Endothelial cell of umbilical vein (primary cell): Measurements from ENCODE around the gene ZBTB21.

Experiments used
- EZH2 ChIP-seq: IDR thresholded peaks from 2 replicates; pipeline ENCODE4 v1.6.1; 2012; ENCODE audit warnings: borderline replicate concordance, low read depth, mild to moderate bottlenecking, moderate library complexity, low read length, inconsistent platforms; ENCODE audit not compliant: severe bottlenecking
- JUN ChIP-seq: IDR thresholded peaks from 2 replicates; pipeline ENCODE4 v1.6.1; 2011; ENCODE audit warnings: borderline replicate concordance, low read depth; ENCODE audit not compliant: insufficient read length, insufficient read depth
- TF ChIP-seq, protein P1 (sequence below), 2 donors: IDR thresholded peaks; 1 replicate in 1 of 2; 2 replicates in 1 of 2; pipeline ENCODE4 v1.5.1; 2011; ENCODE audit warnings: low read length in 2 of 2, mild to moderate bottlenecking in 2 of 2, moderate library complexity in 2 of 2, control low read depth in 1 of 2, inconsistent platforms in 1 of 2, low read depth in 1 of 2; ENCODE audit not compliant: insufficient read depth in 1 of 2; ENCODE audit errors: extremely low read depth in 1 of 2

DNA sequence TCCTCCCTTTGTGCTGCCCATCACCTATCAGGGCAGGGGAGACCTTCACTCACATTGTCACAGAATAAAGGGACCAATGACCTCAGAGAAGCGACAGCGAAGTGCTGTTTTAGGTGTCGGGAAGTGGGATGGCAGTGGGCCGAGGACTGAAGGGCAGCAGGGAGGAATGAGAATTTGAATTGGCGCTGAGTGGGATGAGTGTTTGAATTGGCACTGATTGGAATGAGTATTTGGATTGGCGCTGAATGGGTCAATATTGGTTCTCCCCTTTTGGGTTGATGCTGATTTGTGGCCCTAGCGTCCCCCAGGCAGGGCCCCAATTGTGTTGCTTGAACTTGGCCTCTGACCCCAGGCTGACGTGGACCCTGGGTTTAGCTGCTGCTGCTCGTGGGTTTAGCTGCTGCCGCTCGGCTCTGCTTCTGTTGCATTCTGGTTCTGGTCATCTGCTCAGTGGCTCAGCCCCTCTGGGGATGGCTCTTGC is 48.5 kb upstream of the ZBTB21 start:
- TF ChIP-seq, protein P1, sequence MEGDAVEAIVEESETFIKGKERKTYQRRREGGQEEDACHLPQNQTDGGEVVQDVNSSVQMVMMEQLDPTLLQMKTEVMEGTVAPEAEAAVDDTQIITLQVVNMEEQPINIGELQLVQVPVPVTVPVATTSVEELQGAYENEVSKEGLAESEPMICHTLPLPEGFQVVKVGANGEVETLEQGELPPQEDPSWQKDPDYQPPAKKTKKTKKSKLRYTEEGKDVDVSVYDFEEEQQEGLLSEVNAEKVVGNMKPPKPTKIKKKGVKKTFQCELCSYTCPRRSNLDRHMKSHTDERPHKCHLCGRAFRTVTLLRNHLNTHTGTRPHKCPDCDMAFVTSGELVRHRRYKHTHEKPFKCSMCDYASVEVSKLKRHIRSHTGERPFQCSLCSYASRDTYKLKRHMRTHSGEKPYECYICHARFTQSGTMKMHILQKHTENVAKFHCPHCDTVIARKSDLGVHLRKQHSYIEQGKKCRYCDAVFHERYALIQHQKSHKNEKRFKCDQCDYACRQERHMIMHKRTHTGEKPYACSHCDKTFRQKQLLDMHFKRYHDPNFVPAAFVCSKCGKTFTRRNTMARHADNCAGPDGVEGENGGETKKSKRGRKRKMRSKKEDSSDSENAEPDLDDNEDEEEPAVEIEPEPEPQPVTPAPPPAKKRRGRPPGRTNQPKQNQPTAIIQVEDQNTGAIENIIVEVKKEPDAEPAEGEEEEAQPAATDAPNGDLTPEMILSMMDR (IDR thresholded peaks at IDR 0.05; ENCODE audit: extremely low read depth in 1 of 2, insufficient read depth in 1 of 2, low read depth in 1 of 2, low read length in 2 of 2) = no peak
- TF ChIP-seq JUN (no peak), EZH2 (no peak)
